NCI-H526 treated with DMSO at 0.1 percent for 48 hours (cell line): Measurements from ENCODE around the gene AUTS2.
"Not testable (repeated sequence)": the region's sequence is repeated elsewhere in the genome, so short reads cannot be mapped to it uniquely, and the experiment has no call there.

Experiments used
- DNase-seq: peaks from one replicate; lab custom pipeline; 2025; lab: John Stamatoyannopoulos, UW

Gene AUTS2

GRCh38 chr7:70582927-70583895 is 984.9 kb downstream of the AUTS2 start:
- DNase-seq = no peak

GRCh38 chr7:70583965-70584883 is 985.9 kb downstream of the AUTS2 start:
- no peak for DNase-seq

DNA sequence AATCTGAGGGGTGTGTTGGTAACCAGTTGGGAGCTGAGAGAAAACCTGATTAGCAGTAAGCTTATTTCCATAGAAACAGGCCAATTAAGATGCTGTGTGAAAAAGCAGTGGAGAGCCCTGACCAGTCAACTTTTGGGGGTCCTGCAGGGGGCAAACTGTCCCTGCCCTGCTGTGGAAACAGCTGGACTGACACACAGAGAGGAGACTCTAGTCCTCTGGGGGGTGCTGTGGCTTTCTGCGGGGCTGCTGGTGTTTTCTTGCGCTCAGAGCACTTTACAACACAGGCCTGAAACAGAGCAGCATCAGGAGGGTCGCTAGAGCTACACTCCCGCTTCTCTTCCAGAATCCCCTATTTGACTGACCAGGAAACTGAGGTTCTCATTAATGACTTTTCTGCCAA is 986.8 kb downstream of the AUTS2 start:
- DNase-seq = no peak

- DNase-seq = no peak
Measured at GRCh38 chr7:70586822-70587221, 988.5 kb downstream of the AUTS2 start.

- DNase-seq = peak; percentile 7
Measured at GRCh38 chr7:70587739-70588138, 989.5 kb downstream of the AUTS2 start.

DNA sequence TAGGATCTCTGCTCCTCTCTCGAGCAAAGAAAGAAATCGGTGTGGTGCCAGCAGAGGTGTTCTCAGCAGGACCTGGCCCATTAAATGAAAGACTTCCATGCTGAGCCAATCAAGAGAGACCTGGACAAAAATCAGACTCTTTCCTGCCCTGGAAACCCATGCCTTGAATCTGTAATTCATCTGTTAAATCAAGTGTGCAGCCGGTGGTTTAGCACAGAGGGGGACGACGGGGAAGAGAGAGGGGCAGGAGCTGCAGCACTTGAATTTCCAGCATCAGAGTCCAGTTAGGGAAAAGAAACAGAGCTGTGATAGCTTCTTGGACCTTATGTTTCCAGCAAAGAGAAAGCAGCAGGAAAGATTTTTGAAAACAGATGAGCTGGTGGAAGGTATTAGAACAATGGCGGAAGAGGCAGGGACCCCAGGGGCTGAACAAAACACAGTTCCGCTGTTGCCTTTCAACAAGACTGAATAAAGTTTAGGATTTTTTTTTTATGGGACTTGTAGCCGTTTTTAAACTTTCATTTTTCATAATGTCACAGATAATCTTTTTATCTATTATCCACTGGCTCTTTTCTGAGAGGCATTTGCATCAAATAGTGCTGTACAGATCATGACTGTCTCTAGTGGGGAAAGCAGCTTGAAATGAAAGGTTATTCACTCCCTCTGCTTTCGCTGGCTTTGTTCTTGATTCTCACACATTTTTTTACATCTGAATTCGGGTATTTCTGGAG is 990.1 kb downstream of the AUTS2 start:
- no peak for DNase-seq

GRCh38 chr7:70589010-70589409 is 990.7 kb downstream of the AUTS2 start:
- no peak for DNase-seq

GRCh38 chr7:70589590-70589989 is 991.3 kb downstream of the AUTS2 start:
- DNase-seq = no peak

GRCh38 chr7:70590126-70590854 is 992.0 kb downstream of the AUTS2 start:
- no peak for DNase-seq

DNA sequence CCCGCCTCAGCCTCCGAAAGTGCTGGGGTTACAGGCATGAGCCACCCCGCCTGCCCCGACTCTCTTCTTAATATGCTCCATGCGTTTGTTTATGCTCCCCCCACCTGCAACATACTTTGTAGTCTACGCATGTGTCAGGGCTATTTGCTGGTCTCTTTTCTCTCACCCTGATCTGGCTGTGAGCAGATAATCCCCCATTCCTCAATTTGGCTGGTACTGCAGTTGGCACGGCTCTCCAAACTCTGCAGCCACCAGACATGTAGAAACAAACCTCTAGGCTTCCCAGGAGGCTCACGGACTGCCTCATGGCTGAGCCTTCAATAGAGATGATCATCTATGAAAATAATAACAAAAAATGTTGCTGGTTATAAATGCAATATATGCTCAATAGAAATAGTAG is 993.4 kb downstream of the AUTS2 start:
- no peak for DNase-seq

DNA sequence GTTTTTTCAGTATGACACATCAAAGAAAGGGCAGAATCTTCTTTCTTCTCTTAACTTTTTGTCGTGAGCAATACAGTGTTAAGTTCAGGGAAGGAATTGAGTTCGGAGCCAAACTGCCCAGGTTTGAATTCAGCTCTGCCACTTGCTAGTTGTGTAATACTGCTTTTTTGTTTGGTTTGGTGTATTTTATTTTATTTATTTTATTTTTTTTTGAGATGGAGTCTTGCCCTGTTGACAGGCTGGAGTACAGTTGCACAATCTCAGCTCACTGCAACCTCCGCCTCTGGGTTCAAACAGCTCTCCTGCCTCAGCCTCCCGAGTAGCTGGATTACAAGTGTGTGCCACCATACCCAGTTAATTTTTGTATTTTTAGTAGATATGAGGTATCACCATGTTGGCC is 993.9 kb downstream of the AUTS2 start:
- no peak for DNase-seq

DNA sequence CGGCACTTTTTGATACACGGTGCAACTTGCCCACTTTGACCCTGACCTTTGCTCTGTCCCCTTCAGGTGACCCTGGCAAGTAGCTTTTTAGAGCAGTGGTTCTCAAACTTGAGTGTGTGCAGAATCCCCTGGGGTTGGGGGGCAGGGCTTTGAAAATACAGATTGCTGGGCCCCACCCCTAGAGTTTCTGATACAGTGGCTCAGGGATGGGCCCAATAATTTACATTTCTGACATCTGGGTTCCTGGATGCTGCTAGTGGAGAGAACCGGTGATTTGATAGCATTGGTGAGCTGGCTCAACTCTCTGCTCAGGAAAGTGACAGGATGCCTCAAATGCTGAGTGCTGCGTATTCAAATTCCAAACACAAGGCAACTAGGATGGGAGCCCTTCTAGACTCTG is 995.9 kb downstream of the AUTS2 start:
- DNase-seq = no peak

DNA sequence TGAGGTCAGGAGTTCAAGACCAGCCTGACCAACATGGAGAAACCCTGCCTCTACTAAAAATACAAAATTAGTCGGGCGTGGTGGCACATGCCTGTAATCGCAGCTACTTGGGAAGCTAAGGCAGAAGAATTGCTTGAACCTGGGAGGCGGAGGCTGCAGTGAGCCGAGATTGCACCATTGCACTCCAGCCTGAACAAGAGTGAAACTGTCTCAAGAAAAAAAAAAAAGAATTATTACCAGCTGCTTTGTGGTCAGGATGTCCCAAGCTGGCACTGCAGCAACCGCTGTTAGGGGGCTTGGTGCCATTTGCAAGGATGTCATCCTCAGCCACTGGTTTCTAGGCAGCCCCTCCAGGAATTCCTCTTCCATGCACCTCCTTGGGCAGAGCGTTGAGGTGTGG is 996.6 kb downstream of the AUTS2 start:
- DNase-seq = not testable (repeated sequence)

GRCh38 chr7:70595370-70595754 is 997.1 kb downstream of the AUTS2 start:
- no peak for DNase-seq

- DNase-seq = peak; percentile 15
Measured at GRCh38 chr7:70595755-70596597, 997.7 kb downstream of the AUTS2 start.

GRCh38 chr7:70596598-70596913 is 998.3 kb downstream of the AUTS2 start:
- no peak for DNase-seq

- no peak for DNase-seq
Measured at GRCh38 chr7:70597066-70597465, 998.8 kb downstream of the AUTS2 start.

DNA sequence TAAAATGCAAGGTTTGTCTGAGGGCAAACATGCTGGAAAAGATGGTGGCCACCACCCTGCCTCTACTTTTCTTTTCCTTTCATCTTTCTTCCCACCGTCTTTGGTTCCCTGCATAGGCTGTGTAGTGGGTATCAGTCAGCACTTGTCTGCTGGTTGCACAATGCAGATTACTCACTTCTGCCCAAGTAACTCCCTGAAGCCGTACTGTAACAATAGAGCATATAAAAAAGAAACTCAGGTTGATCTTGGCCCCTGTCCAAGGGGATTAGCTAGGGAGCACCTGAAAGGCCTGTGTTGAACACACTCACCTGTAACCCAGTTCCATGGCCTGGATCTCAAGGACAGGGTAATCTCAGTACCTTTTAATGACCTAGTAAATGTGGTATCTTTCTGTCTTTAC is 1000.7 kb downstream of the AUTS2 start:
- no peak for DNase-seq

DNA sequence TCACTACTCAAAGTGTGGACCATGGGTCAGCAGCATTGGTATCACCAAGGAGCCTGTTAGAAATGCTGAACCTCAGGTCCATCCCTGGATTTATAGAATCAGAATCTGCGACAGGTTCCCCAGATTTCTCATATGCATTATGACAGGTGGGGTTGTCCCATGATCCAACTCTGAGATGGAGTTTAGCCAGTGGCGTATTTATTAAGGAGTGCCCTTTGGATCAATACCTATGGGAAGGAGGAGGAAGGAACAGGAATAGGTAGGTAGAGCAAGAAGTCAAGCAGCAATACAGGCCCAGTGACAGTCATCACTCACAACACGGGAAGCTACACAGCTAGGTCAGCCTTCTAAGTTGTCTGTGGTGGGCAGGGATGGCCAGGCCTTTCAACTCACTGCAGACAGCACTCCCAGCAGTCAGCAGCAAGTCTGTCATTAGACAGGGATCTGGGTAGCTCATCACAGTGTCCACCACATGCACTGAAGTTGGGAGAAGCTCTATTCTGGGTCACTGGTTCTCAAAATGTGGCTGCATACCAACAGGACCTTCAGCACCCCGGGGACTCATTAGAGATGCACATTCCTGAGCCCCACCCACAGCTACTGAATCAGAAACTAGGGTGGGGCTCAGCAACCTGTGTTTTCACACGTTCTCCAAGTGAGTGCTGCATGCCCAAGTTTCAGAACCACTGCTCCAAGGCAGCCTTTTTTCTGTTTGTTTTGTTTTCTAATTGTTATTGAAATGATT is 1001.3 kb downstream of the AUTS2 start:
- DNase-seq = no peak

DNA sequence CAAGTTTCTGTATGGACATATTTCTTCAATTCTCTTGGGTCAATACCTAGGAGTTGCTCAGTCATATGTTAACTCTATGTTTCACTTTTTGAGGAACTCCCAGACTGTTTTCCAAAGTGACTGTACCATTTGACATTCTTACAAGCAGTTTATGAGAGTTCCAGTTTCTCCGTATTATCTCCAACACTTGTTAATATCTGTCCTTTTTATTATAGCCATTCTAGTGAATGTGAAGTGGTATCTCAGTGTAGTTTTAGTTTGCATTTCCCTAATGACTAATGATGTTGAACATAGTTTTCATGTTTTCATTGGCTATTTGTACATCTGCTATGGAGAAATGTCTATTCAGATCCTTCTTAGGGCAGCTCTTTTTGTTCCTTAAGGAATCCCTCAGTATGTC is 1002.7 kb downstream of the AUTS2 start:
- no peak for DNase-seq
